Activated naive CD4-positive, alpha-beta T cell treated with anti-CD3 and anti-CD28 coated beads for 36 hours (primary cell): ENCODE measurements around the gene PATJ. TPM values are rescaled to one million over a fixed set of nuclear protein-coding genes. Genes with fewer than 3 reads are reported as not detected.
"Not testable (repeated sequence)": the region's sequence is repeated elsewhere in the genome, so short reads cannot be mapped to it uniquely, and the experiment has no call there.

Experiments
- CTCF ChIA-PET: fragments of 350-600 bp; sonication (Branson Sonifier 250); formaldehyde crosslinking; loops from one replicate; lab custom pipeline; 2021; ENCODE audit warnings: antibody characterized with exemption; lab: Charles Lee
- DNase-seq: peaks from one replicate; pipeline ENCODE4 v3.0.0-alpha.2; 2020
- H3K27ac Mint-ChIP-seq: one replicate; pipeline ENCODE4 v1.8.0; 2021; ENCODE audit warnings: mild to moderate bottlenecking, mixed read lengths
- H3K27me3 Mint-ChIP-seq: one replicate; pipeline ENCODE4 v1.8.0; 2021; ENCODE audit warnings: low read depth, mixed read lengths
- H3K36me3 Mint-ChIP-seq: one replicate; pipeline ENCODE4 v1.8.0; 2021; ENCODE audit warnings: low read depth, mixed read lengths
- H3K4me1 Mint-ChIP-seq: one replicate; pipeline ENCODE4 v1.8.0; 2021; ENCODE audit warnings: low read depth, mixed read lengths
- H3K4me3 Mint-ChIP-seq: one replicate; pipeline ENCODE4 v1.8.0; 2021; ENCODE audit warnings: mild to moderate bottlenecking, moderate library complexity, mixed read lengths
- H3K9me3 Mint-ChIP-seq: one replicate; pipeline ENCODE4 v1.8.0; 2021; ENCODE audit warnings: mixed read lengths
- intact Hi-C: fragments of 100-400 bp; cut with micrococcal nuclease; formaldehyde crosslinking; loops from one replicate; pipeline ENCODE4 v1.15.1; 2023
- total RNA-seq, 2 experiments: library from RNA; stranded (reverse); gene quantifications; one replicate each; pipeline ENCODE4 v1.2.3, GENCODE V29; 2021

Gene PATJ
- total RNA-seq, 2 experiments from 2014 or later, result 13.3 to 13.5 TPM

GRCh38 chr1:61875198-61875597 is 132.9 kb downstream of the PATJ start:
- CTCF ChIA-PET, result no interaction called here
- H3K27me3 Mint-ChIP-seq, result no peaks in the 10 kb centered on the region
- H3K27ac Mint-ChIP-seq, result no peak overlapping the region
- H3K4me1 Mint-ChIP-seq, result no peaks in the 10 kb centered on the region
- peaks cover 21% of the 10 kb centered on the region for H3K36me3 Mint-ChIP-seq
- no peak for DNase-seq
- no peaks in the 10 kb centered on the region for H3K9me3 Mint-ChIP-seq
- intact Hi-C loops, result no loop called here
- H3K4me3 Mint-ChIP-seq, result no peak overlapping the region

- intact Hi-C loops, H3K4me1 Mint-ChIP-seq, H3K27me3 Mint-ChIP-seq, H3K9me3 Mint-ChIP-seq, DNase-seq, H3K4me3 Mint-ChIP-seq, H3K27ac Mint-ChIP-seq: not testable (repeated sequence)
- CTCF ChIA-PET, result interaction anchor here (0.7 kb wide), 1 partner anchor 22 kb away, joined by 4 read pairs; no protein-coding TSS in a partner anchor
- H3K36me3 Mint-ChIP-seq, result peaks cover 35% of the 10 kb centered on the region
Observed at GRCh38 chr1:61879887-61880474, 137.7 kb downstream of the PATJ start.

GRCh38 chr1:61887076-61887867 is 145.0 kb downstream of the PATJ start:
- H3K36me3 Mint-ChIP-seq, result peaks cover 39% of the 10 kb centered on the region
- no peaks in the 10 kb centered on the region for H3K4me1 Mint-ChIP-seq
- intact Hi-C loops, result no loop called here
- CTCF ChIA-PET, result no interaction called here
- no peak overlapping the region for H3K4me3 Mint-ChIP-seq
- no peak overlapping the region for H3K27ac Mint-ChIP-seq
- DNase-seq, result no peak
- H3K9me3 Mint-ChIP-seq, result no peaks in the 10 kb centered on the region
- no peaks in the 10 kb centered on the region for H3K27me3 Mint-ChIP-seq

- H3K27ac Mint-ChIP-seq, result no peak overlapping the region
Observed at GRCh38 chr1:61887931-61888564, 145.8 kb downstream of the PATJ start.

GRCh38 chr1:61888808-61889207 is 146.5 kb downstream of the PATJ start:
- Mint-ChIP-seq H3K9me3 (no peaks in the 10 kb centered on the region), H3K4me3 (no peak overlapping the region), H3K36me3 (peaks cover 42% of the 10 kb centered on the region), H3K27ac (no peak overlapping the region), H3K4me1 (no peaks in the 10 kb centered on the region), H3K27me3 (no peaks in the 10 kb centered on the region)
- intact Hi-C loops, result no loop called here
- DNase-seq, result no peak
- CTCF ChIA-PET, result no interaction called here

More at GRCh38 chr1:61887931-61888564, 145.8 kb downstream of the PATJ start:
- Mint-ChIP-seq H3K27me3 (no peaks in the 10 kb centered on the region), H3K9me3 (no peaks in the 10 kb centered on the region), H3K36me3 (peaks cover 37% of the 10 kb centered on the region), H3K4me3 (no peak overlapping the region), H3K4me1 (no peaks in the 10 kb centered on the region)
- CTCF ChIA-PET, result no interaction called here
- intact Hi-C loops, result no loop called here
- DNase-seq, result no peak

GRCh38 chr1:61890435-61890834 is 148.2 kb downstream of the PATJ start:
- intact Hi-C loops, CTCF ChIA-PET, DNase-seq, H3K9me3 Mint-ChIP-seq, H3K4me3 Mint-ChIP-seq, H3K27me3 Mint-ChIP-seq, H3K27ac Mint-ChIP-seq, H3K4me1 Mint-ChIP-seq: not testable (repeated sequence)
- H3K36me3 Mint-ChIP-seq, result peaks cover 43% of the 10 kb centered on the region

GRCh38 chr1:61892977-61893376 is 150.7 kb downstream of the PATJ start:
- intact Hi-C loops, result no loop called here
- CTCF ChIA-PET, result no interaction called here
- peaks cover 6% of the 10 kb centered on the region for H3K9me3 Mint-ChIP-seq

GRCh38 chr1:61894296-61894695 is 152.0 kb downstream of the PATJ start:
- H3K4me1 Mint-ChIP-seq, H3K27ac Mint-ChIP-seq, CTCF ChIA-PET, intact Hi-C loops, DNase-seq, H3K27me3 Mint-ChIP-seq, H3K9me3 Mint-ChIP-seq, H3K4me3 Mint-ChIP-seq: not testable (repeated sequence)
- peaks cover 34% of the 10 kb centered on the region for H3K36me3 Mint-ChIP-seq

More at GRCh38 chr1:61892977-61893376, 150.7 kb downstream of the PATJ start:
- Mint-ChIP-seq H3K36me3 (peaks cover 36% of the 10 kb centered on the region), H3K27ac (no peak overlapping the region), H3K4me3 (no peak overlapping the region), H3K27me3 (no peaks in the 10 kb centered on the region), H3K4me1 (no peaks in the 10 kb centered on the region)
- no peak for DNase-seq

GRCh38 chr1:61895175-61895574 is 152.9 kb downstream of the PATJ start:
- H3K4me1 Mint-ChIP-seq, result no peaks in the 10 kb centered on the region
- no peak overlapping the region for H3K27ac Mint-ChIP-seq
- DNase-seq, result no peak
- H3K27me3 Mint-ChIP-seq, result no peaks in the 10 kb centered on the region
- intact Hi-C loops, result no loop called here
- peaks cover 32% of the 10 kb centered on the region for H3K36me3 Mint-ChIP-seq
- peaks cover 6% of the 10 kb centered on the region for H3K9me3 Mint-ChIP-seq
- H3K4me3 Mint-ChIP-seq, result no peak overlapping the region
- CTCF ChIA-PET, result no interaction called here

- peaks cover 25% of the 10 kb centered on the region for H3K36me3 Mint-ChIP-seq
- no peaks in the 10 kb centered on the region for H3K27me3 Mint-ChIP-seq
- CTCF ChIA-PET, result interaction anchor here (0.6 kb wide), 1 partner anchor 193 kb away, joined by 3 read pairs; no protein-coding TSS in a partner anchor
- H3K27ac Mint-ChIP-seq, result no peak overlapping the region
- no peak overlapping the region for H3K4me3 Mint-ChIP-seq
- intact Hi-C loops, result no loop called here
- peaks cover 6% of the 10 kb centered on the region for H3K9me3 Mint-ChIP-seq
- no peaks in the 10 kb centered on the region for H3K4me1 Mint-ChIP-seq
- DNase-seq, result no peak
Observed at GRCh38 chr1:61898658-61899057, 156.4 kb downstream of the PATJ start.

GRCh38 chr1:61904354-61904753 is 162.1 kb downstream of the PATJ start:
- intact Hi-C loops, result no loop called here
- Mint-ChIP-seq H3K27me3 (no peaks in the 10 kb centered on the region), H3K9me3 (no peaks in the 10 kb centered on the region), H3K27ac (no peak overlapping the region), H3K4me3 (no peak overlapping the region), H3K36me3 (peaks cover 20% of the 10 kb centered on the region), H3K4me1 (no peaks in the 10 kb centered on the region)
- DNase-seq, result no peak
- CTCF ChIA-PET, result no interaction called here

GRCh38 chr1:61907102-61907501 is 164.8 kb downstream of the PATJ start:
- H3K27ac Mint-ChIP-seq, result no peak overlapping the region

More at GRCh38 chr1:61907102-61907501, 164.8 kb downstream of the PATJ start:
- Mint-ChIP-seq H3K4me3 (no peak overlapping the region), H3K4me1 (no peaks in the 10 kb centered on the region), H3K27me3 (no peaks in the 10 kb centered on the region), H3K9me3 (no peaks in the 10 kb centered on the region), H3K36me3 (peaks cover 20% of the 10 kb centered on the region)
- intact Hi-C loops, result no loop called here
- no peak for DNase-seq
- CTCF ChIA-PET, result no interaction called here
